HG02678 (cell line): ENCODE data around the gene HPSE2.

Experiments
- ATAC-seq: cut with Tn5 transposase; IDR thresholded peaks from one replicate; pipeline ENCODE4 v1.9.1; 2021; ENCODE audit warnings: mild to moderate bottlenecking, moderate library complexity; ENCODE audit not compliant: unreplicated experiment

HPSE2 gene

DNA sequence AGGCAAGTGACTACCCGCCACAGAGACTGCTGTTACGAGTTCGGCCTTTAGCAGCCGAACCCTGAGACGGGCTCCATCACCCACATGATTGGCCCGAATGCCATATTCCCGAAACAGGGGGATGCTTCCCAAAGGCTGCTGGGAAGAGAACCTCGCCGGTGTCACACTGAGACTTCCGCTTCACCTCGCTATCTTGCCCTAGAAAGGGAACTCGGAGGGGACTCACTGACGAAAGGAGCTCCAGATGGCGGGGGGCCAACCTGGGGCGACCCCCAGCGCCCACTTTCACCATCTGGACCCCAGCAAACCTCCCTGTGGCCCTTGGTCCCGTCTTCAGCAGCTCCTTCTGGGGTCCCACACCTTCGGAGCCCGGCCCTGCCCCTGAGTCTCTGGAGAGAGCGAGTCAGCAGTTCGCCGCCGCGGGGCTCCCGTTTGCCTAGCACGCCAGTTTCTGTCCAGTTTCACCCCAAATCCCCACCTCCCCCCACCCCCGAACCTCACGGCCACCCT is 789.4 kb downstream of the HPSE2 start:
- ATAC-seq, result peak; percentile 20

DNA sequence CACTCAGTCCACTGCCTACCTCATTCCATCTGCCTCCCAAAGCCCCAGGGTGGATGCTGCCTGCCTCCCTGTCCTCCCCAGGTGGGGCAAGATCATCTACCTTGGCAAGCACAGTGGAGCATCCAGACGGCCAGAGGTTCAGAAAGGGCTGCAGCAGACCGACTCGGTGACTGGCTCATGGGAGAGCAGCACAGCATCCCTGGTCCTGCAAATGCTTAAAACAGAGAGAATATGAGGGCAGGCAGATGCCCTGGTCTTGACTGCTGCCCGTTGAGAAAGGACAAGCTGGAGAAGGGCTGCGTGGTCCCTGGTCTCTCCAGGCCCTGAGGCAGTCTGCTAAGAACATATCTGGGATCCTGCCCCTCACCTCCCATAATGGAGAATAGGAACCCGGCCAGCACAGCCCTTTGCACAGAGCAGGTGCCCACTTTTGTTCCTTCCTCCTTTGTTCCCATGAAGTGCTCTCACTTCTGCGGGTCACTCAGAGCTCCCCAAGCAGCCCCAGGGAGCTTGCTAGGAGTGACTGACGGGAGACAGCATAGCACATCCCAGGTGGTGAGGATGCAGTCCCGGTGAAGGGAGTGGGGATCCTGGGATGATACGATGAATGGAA is 790.3 kb downstream of the HPSE2 start:
- ATAC-seq, result no peak

DNA sequence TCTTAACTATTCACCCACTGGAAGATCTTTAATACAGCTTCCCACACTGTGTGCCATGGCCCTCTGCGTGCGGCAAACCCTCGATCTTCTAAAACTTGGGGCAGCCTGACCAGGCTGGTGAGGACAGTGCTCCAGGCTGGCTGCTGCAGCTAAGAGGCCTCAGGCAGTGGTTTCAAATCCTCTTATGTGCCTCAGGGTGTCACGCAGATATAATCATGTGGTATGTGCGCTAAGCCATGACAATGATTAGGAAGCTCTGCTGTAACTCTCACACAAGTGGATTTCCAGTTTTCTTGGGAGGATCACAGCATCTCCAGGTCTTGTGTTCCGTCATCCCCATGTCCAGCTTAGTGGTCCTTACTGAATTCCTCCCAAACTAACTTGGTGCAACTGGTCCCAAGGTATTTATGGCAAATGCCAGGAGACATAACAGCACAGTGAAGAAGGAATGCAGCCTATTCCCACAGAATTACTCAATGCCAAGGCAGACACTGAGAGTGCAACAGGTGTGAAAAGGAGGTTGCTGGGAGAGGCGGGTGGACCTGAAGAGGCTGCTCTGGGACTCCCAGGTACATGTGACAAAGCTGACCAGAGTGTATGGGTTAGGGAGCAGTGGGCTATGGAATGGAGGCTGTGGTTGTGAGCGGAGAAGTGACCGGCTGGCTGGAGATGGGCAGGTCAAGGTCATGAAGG is 791.2 kb downstream of the HPSE2 start:
- no peak for ATAC-seq

DNA sequence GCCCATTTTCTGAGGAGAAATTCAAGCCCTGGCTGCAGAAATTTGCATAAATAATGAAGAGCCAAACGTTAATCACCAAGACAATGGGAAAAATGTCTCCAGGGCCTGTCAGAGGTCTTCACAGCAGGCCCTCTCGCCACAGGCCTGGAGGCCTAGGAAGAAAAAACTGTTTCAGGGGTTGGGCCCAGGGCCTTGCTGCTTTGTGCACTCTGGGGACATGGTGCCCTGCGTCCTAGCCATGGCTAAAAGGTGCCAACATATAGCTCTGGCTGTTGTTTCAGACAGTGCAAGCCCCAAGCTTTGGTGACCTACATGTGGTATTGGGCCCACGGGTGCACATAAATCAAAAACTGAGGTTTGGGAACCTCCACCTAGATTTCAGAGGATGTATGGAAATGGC is 796.9 kb downstream of the HPSE2 start:
- no peak for ATAC-seq

DNA sequence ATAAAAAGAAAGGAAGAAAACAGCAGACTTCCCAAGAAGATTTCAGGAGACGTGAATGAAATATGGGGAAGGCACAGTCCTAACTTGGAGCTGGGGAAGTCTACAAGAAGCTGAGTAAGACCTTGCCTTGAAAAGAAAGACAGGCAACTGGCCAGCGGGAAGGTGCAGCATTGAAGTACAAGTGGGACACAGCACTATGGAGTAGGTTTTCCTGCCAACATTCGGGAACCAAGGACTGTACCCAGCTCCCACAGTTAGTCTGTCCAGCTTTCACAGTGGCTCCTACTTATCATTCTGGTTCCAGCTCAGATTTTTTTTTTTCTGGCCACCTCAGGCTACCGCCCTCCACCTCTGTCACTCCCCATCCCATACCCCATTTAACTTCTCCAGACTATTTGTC is 798.9 kb downstream of the HPSE2 start:
- ATAC-seq, result no peak

DNA sequence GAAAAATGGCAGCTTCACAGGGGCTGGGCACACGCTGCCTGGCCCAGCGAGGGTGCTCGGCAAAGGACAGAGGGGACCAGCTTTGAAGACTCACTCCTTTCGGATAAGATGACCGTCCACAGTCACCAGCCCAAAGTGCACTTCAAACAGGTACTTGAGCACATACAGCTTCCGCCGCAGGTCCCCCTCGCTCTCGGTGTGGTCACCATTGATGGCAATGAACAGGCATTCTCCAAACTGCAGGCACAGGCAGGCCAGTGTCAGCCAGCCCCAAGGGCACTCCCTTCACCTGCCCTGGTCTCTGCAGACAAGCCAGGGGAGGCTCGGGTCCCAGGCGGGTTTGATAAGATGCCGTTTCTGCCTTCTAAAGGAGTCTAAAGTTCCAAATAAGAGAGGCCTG is 800.5 kb downstream of the HPSE2 start:
- ATAC-seq, result no peak

DNA sequence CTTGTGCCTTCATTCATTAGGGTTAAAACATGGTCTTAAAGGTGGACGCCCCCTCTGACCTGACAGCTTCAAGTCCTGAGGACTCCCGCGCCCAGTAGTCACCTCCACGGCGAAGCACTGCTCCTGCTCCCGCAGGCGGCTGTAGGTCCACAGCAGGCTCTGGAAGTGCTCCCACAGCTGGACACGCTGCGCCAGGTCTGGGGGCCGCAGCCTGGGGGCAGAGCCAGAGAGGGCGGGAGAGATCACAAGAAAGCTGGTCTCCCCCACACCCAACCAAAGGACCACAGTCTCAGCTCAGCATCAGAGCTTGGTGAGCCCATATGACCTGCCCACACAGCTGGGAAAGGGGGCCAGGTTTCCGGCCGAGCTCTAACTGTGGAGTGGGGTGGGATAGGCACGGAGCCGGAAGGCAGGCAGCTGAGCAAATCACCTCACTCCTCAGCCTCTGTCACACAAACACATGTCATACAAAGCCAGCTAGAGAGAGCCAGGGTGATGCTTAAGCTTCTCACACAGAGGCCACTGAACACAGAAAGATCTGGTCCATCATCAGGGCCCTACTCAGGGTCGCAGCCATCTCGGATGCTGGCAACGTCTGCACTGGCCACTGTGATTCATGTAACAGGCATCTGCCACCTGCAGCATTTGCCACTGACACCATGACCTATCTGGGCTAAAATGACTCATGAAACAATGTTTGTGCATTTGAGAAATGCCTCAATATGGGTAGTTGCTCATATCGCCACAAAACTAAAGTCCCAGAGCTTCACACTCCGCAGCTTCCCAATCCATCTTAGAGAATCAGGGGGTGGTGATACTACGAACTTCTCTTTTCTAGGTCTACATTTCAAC is 801.5 kb downstream of the HPSE2 start:
- ATAC-seq, result no peak

DNA sequence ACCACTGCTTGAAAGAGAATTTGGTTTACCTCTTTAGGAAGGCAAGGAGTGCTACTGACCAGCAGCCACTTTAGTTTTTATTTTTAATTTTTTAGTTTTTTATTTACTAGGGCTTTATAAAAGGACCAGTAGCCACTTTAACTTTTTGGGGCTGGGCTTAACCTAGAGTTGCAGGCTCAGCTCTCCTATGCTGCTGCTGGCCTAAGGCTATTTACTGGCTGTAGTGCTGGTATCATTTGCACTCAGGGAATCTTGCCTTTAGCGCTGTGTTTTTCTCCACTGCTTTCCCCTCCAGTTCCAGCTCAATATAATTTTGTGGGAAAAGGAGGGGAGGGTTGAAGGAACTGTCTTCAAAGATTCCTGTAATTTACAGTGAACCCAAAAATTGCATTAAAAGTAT is 802.3 kb downstream of the HPSE2 start:
- ATAC-seq, result no peak

DNA sequence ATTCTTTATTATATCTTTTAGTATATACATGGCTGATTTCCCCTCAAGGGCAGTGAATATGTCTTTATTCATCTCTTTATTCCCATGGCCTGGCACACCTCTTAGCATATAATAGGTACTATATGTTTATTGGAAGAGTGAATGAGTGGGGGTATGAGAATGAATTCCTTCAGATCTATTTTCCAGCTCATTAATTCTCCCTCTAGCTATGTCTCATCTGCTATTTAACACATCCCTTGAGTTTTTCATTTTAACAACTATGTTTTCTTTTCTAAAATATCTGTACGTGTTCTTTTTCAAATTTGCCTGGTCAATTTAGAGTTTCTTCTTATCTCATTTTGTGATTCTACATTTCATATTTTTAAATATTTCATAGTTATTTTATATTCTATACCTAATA is 803.3 kb downstream of the HPSE2 start:
- no peak for ATAC-seq

DNA sequence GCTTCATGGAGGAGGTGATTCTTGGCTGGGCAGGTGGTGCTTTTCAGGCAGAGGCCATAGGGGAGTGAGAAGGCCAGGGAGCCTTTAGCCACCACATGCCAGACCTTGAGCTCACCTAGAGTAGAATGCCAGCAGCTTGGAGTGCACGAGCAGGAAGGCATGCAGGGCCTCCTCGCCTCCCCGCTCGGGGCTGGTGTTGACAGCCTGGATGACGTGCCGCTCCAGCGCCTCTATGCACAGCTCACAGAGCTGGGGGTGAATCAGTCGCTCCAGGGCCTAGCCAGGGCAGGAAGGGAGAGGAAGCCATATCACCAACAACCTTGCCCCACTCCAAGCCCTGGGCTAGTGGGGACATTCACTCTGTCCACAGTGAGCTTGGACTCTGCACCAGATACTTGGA is 804.6 kb downstream of the HPSE2 start:
- no peak for ATAC-seq

DNA sequence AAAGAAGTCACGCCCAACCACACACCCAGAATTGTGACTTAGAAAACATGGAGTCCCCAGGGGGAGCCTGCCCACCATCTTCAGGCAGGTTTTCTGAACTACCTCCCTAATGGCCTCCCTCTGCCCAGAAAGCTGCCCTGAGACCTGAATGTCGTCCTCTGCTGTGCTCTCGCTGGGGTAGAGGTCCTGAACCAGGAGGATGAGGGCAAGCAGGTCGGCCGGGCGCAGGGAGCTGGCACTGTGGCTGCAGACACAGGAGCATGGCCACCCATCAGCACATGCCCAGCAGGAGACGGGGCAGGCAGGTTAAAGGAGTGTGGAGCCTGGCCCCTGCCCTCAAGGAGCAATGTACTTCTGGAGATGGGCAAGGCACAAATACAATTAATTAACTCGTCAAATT is 805.2 kb downstream of the HPSE2 start:
- ATAC-seq, result no peak

DNA sequence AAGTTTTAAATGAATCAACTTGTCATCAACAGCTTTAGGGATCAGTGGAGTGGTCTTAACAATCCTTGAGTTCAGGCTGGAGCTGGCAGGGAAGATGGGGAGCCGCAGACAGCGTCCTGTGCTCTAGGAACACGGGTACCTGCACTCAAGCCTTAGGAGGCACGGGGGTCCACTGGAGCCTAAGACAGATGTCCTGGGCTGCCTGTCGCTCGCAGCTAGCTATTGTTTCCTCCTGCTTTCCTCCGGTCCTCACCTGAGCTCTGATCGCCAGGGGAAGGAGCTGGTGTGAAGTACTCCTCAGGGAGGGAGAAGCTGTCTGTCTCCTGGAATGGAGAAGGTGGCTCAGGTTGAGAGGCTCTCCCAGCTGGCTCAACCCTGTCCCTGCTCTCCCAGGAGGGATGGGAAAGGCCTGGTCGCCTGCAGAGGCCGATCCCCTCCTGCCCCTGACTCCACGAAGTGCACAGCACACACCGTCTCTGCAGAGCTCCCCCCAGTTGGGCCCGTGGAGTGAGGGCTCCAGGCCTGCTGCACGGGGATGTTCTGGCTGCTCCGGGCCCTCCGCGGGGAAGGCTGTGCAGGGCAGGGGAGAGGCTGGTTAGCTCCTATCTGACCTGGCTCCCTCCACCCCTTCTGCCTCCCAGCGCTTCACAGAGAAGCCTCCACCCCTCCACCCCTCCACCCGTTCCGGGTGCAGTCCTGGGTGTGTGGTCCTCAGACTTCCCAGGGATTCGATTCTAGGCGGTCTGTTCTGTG is 806.2 kb downstream of the HPSE2 start:
- no peak for ATAC-seq

DNA sequence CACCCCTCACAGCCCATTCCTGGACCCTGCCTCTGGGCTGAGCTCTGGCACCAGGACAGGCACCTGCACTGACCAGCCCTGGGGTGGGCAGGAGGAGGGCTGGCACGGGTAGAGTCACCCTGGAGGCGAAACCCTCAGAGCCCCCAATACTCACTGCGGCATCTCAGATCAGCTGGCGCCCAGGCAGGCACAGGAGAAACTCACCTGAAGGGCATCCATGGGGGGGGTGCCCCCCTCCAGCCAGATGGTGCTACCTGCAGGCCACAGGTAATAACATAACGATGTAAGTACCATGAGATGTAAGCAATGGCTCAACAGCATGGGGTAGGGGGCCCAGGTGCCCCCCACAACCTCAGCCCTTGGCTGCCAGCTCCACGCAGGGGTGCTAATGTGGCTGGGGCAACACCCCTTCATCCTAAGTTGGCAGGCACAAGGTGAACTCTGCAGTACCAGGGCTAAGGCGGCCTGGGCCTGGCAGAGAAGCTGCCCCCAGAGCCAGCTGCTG is 808.6 kb downstream of the HPSE2 start:
- no peak for ATAC-seq

DNA sequence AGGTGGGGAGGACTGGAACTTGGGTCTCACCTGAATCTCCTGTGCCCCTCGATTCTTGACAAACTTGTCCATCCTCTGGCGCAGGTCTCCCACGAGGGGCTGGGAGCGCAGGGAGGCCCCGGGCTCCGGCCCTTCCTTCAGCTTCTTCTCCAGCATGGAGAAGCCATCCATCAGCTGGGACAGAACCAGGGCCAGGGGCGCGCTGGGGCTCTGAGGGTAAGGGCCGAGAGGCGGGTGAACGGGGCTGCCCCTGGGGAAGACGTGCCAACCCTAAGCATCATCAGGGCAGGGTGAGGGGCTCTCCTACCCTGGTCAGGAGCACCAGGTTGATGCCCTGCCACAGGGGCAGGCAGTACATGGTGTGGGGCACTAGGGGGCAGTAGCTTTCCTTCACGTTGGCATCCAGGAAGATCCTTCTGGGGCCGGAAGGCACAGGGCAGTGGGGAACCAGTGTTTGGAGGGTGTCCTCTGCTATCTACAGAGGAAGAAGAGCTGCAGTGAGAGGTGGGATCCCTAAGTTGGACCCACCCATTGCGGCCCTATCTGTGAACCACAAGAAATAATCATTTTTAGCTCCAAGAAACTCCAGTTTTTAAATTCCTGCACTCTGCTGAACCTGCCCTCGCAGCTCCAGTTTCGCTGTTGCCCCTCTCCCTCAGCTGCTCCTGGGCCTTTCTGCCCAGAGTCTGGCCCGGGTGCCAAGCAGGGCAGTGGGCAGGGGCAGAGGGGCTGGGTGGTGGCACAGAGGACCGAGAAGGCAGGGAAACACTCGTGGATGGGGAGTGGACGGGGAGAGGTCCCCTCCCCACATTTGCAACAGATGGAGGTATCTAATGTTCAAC is 809.9 kb downstream of the HPSE2 start:
- ATAC-seq, result peak; percentile 81

DNA sequence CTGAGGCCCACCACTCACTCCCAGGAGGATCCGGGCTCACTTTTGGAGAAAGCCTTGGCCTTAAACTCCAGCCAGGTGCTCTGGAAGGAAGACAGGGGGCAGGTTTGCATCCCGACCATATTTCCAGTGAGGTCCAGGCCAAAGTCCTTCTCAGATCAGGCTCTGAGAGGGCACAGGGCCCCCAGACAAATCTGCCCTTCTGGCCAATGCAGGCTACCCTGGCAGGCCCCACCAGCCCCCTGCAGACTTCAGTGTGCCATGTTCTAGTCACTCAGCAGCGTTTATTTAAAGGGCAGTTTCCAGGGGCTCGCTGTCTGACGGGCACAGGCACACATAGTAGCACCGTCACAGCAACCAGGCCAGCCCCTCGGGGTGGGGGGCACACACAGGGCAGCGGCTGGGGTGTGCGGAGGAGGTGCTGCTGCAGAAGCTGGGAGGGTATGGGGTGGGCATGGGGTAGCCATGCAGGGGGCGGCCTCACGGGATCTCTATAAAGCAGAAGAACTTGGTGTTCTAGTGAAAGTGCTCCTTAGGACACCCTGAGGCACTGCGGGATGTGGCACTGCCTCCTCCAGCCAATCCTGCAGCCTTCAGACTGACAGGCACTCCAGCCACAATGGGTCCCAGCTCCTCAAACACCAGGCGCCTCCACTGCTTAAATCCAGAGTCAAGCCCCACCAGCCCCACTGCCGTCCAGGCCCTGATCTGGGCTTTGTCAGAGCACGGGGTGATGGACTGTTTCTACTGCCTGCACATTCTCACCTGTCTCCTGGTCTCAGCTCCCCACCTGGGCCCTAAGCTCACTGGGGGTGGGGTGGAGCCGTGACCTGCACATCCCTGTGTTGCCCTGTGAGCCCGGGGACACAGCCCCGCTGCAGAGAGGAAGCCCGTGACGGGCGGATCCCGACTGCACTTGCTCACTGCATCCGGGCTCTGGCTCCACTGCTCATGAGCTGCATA is 811.1 kb downstream of the HPSE2 start:
- ATAC-seq, result no peak

DNA sequence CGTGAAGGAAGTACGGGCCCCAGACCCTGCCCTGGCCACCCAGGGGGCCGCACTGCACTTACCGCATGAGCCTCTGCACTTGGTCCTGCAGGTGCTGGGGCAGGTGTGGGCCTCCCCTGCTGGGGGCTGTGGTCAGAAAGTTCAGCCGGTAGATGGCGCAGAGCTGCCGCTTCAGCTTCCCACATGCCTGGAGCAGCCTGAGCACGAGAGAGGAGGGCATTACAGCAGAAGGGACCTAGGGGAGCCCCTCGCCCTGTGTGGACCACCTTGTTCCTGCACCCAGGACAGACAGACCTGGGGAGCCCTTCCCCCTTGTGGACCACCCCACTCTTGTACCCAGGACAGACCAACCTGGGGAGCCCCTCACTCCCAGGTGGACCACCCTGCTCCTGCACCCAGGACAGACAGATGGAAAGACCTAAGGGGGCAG is 811.9 kb downstream of the HPSE2 start:
- no peak for ATAC-seq

DNA sequence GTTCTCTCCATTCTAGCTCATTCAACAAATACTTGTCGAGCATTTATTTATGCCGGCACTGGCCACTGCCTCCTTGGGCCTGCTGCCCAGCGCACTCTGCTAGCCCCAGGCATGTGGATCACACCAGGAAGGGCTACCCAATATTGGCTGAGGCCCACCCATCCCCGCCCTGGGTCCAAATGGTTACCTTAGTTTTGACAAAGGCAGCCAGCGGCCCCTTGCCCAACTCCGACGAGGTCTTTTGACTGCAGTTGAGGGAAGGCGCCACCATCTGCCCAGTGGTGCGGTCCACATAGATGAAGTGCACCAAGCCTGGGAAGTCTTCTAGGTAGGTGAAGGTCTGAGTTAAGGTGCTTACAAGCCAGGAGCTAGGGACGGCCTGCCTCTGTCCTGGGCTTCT is 813.5 kb downstream of the HPSE2 start:
- ATAC-seq, result no peak

DNA sequence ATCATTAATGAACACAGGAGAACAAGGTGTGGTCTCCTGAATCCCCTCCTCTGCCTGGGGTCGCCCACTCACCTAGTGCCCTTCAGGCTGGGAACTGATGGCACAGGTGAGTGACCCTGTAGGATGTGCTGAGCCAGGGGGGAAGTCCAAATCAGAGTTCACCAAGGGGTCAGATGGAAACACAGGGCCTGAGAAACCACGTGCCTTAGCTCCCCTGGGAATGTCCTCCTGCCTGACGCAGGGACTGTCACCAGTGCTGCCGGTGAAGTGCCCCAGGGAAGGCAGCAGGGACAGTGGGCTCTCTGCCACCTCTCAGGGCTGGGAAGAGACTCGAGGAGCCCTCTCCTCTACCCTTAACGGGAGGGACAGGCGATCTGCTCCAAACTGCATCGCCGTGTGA is 814.9 kb downstream of the HPSE2 start:
- ATAC-seq, result no peak
